Measurements from ENCODE around the gene MGA.

DNA sequence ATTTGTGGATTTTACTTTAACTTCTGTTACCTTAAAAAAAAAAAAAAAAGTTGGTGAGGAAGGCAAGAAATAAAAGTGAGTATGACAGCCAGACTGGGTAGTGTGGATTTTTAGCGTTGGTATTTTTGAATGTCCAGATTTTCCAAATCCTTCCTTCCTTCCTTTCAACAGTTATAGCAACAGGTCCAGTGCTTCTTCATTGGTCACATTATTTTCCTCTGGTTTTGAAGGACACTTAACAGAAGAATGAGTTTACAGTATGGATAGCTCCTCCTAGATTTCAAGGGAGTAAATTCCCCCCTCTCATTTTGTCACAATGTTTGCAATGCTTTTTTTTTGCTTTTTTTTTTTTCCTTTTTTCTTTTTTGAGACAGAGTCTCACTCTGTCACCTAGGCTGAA is 120.5 kb downstream of the MGA start:
- TF ChIP-seq CTCF (IDR thresholded peaks at IDR 0.05) (no peak), PHF8 (IDR thresholded peaks at IDR 0.05; ENCODE audit: borderline replicate concordance, low read depth) (no peak), CEBPB (IDR thresholded peaks at IDR 0.05) (no peak), HOXA7 (CRISPR knock-in tag; IDR thresholded peaks at IDR 0.05) (no peak)
